ENCODE measurements around the gene KLHL35.
"Not testable (repeated sequence)": the region's sequence is repeated elsewhere in the genome, so short reads cannot be mapped to it uniquely, and the experiment has no call there.

Gene KLHL35

GRCh38 chr11:75389925-75390324 lies 43.1 kb downstream of the KLHL35 start:
- DNase-seq (ENCODE audit: low read depth, low spot score), result no peak

GRCh38 chr11:75389276-75389605 lies 43.8 kb downstream of the KLHL35 start:
- DNase-seq (ENCODE audit: low read depth, low spot score), result no peak

- DNase-seq (ENCODE audit: low read depth, low spot score), result no peak
These were observed 44.4 kb downstream of the KLHL35 start for GRCh38 chr11:75388386-75389275.

- DNase-seq (ENCODE audit: low read depth, low spot score), result no peak
These were observed 45.2 kb downstream of the KLHL35 start for GRCh38 chr11:75387736-75388294.

GRCh38 chr11:75386942-75387630 lies 45.9 kb downstream of the KLHL35 start:
- no peak for DNase-seq (ENCODE audit: low read depth, low spot score)

- no peak for DNase-seq (ENCODE audit: low read depth, low spot score)
These were observed 48.4 kb downstream of the KLHL35 start for GRCh38 chr11:75384438-75385080.

GRCh38 chr11:75383246-75383645 lies 49.8 kb downstream of the KLHL35 start:
- DNase-seq (ENCODE audit: low read depth, low spot score), result no peak

GRCh38 chr11:75380716-75381420 lies 52.1 kb downstream of the KLHL35 start:
- DNase-seq (ENCODE audit: low read depth, low spot score), result no peak

- DNase-seq (ENCODE audit: low read depth, low spot score), result no peak
These were observed 52.8 kb downstream of the KLHL35 start for GRCh38 chr11:75380245-75380644.

GRCh38 chr11:75378776-75379175 lies 54.2 kb downstream of the KLHL35 start:
- not testable (repeated sequence) for DNase-seq (ENCODE audit: low read depth, low spot score)

GRCh38 chr11:75376175-75376574 lies 56.8 kb downstream of the KLHL35 start:
- no peak for DNase-seq (ENCODE audit: low read depth, low spot score)

- no peak for DNase-seq (ENCODE audit: low read depth, low spot score)
These were observed 57.4 kb downstream of the KLHL35 start for GRCh38 chr11:75375626-75376025.

GRCh38 chr11:75374646-75375045 lies 58.4 kb downstream of the KLHL35 start:
- no peak for DNase-seq (ENCODE audit: low read depth, low spot score)

GRCh38 chr11:75373201-75373600 lies 59.8 kb downstream of the KLHL35 start:
- no peak for DNase-seq (ENCODE audit: low read depth, low spot score)
